ENCODE measurements around the gene PPP4R3A.

Gene PPP4R3A

GRCh38 chr14:91510171-91511042 is at the start of gene PPP4R3A (continued):
- TF ChIP-seq, protein P1, sequence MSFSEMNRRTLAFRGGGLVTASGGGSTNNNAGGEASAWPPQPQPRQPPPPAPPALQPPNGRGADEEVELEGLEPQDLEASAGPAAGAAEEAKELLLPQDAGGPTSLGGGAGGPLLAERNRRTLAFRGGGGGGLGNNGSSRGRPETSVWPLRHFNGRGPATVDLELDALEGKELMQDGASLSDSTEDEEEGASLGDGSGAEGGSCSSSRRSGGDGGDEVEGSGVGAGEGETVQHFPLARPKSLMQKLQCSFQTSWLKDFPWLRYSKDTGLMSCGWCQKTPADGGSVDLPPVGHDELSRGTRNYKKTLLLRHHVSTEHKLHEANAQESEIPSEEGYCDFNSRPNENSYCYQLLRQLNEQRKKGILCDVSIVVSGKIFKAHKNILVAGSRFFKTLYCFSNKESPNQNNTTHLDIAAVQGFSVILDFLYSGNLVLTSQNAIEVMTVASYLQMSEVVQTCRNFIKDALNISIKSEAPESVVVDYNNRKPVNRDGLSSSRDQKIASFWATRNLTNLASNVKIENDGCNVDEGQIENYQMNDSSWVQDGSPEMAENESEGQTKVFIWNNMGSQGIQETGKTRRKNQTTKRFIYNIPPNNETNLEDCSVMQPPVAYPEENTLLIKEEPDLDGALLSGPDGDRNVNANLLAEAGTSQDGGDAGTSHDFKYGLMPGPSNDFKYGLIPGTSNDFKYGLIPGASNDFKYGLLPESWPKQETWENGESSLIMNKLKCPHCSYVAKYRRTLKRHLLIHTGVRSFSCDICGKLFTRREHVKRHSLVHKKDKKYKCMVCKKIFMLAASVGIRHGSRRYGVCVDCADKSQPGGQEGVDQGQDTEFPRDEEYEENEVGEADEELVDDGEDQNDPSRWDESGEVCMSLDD (tag by site-specific recombination; IDR thresholded peaks at IDR 0.05): peak; percentile 87; the same call in 1 of the 2 replicates
- TF ChIP-seq ZNF112 (tag by site-specific recombination; IDR thresholded peaks at IDR 0.05) (no peak), ELK4 (IDR thresholded peaks at IDR 0.05; ENCODE audit: borderline replicate concordance, low read depth, low read length) (no peak), ZNF354C (tag by site-specific recombination; IDR thresholded peaks at IDR 0.05; ENCODE audit: borderline replicate concordance, low read depth) (no peak), ZNF155 (tag by site-specific recombination; IDR thresholded peaks at IDR 0.05) (no peak), ZNF514 (tag by site-specific recombination; IDR thresholded peaks at IDR 0.05) (no peak), ZNF776 (tag by site-specific recombination; IDR thresholded peaks at IDR 0.05; ENCODE audit: borderline replicate concordance) (no peak), ZBTB49 (tag by site-specific recombination; IDR thresholded peaks at IDR 0.05; ENCODE audit: low read depth) (no peak), ZNF175 (tag by site-specific recombination; IDR thresholded peaks at IDR 0.05) (no peak), ZNF518A (tag by site-specific recombination; conservative IDR thresholded peaks at IDR 0.05; ENCODE audit: low read depth) (peak; percentile 51), ZNF266 (tag by site-specific recombination; IDR thresholded peaks at IDR 0.05; ENCODE audit: low read depth) (no peak), ZBTB6 (tag by site-specific recombination; IDR thresholded peaks at IDR 0.05) (peak; percentile 91), ZNF571 (tag by site-specific recombination; IDR thresholded peaks at IDR 0.05) (no peak), ZBTB21 (tag by site-specific recombination; IDR thresholded peaks at IDR 0.05) (peak; percentile 72), BCL11B (tag by site-specific recombination; IDR thresholded peaks at IDR 0.05; ENCODE audit: low read depth) (no peak), ZNF394 (tag by site-specific recombination; IDR thresholded peaks at IDR 0.05; ENCODE audit: borderline replicate concordance) (peak; percentile 80; the same call in 1 of the 2 replicates), ZNF660 (tag by site-specific recombination; IDR thresholded peaks at IDR 0.05) (peak; percentile 48)
- TF ChIP-seq, protein P2, sequence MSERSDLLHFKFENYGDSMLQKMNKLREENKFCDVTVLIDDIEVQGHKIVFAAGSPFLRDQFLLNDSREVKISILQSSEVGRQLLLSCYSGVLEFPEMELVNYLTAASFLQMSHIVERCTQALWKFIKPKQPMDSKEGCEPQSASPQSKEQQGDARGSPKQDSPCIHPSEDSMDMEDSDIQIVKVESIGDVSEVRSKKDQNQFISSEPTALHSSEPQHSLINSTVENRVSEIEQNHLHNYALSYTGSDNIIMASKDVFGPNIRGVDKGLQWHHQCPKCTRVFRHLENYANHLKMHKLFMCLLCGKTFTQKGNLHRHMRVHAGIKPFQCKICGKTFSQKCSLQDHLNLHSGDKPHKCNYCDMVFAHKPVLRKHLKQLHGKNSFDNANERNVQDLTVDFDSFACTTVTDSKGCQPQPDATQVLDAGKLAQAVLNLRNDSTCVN (tag by site-specific recombination; optimal IDR thresholded peaks at IDR 0.05): peak; percentile 99
- TF ChIP-seq, protein P3, sequence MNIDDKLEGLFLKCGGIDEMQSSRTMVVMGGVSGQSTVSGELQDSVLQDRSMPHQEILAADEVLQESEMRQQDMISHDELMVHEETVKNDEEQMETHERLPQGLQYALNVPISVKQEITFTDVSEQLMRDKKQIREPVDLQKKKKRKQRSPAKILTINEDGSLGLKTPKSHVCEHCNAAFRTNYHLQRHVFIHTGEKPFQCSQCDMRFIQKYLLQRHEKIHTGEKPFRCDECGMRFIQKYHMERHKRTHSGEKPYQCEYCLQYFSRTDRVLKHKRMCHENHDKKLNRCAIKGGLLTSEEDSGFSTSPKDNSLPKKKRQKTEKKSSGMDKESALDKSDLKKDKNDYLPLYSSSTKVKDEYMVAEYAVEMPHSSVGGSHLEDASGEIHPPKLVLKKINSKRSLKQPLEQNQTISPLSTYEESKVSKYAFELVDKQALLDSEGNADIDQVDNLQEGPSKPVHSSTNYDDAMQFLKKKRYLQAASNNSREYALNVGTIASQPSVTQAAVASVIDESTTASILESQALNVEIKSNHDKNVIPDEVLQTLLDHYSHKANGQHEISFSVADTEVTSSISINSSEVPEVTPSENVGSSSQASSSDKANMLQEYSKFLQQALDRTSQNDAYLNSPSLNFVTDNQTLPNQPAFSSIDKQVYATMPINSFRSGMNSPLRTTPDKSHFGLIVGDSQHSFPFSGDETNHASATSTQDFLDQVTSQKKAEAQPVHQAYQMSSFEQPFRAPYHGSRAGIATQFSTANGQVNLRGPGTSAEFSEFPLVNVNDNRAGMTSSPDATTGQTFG (tag by site-specific recombination; IDR thresholded peaks at IDR 0.05; ENCODE audit: borderline replicate concordance): no peak
